Adrenal gland (tissue), 12 donors: Measurements from ENCODE around the gene MEIOSIN. TPM values are rescaled to one million over a fixed set of nuclear protein-coding genes. Genes with fewer than 3 reads are reported as not detected.
A peak's percentile ranks its signal among the peaks of the same experiment; 100 is the strongest.

Experiments used
- DNase-seq, 7 donors: peaks; one replicate each; pipeline ENCODE4 v3.0.0-alpha.2; 2019 to 2020
- H3K27ac ChIP-seq, 5 donors: fragments of 200-600 bp; sonication (generic) in 4 of 5; 1 replicate in 3 of 5; 2 replicates in 2 of 5; pipeline versions ENCODE4 v1.5.1 to v1.8.0; 2016 to 2020; ENCODE audit warnings: mild to moderate bottlenecking in 1 of 5
- H3K27me3 ChIP-seq: fragments of 200-600 bp; 2 replicates; pipeline ENCODE4 v1.8.0; 2021
- H3K36me3 ChIP-seq, 2 donors: fragments of 200-600 bp; replicated peaks in 1 of 2; 1 replicate in 1 of 2; 2 replicates in 1 of 2; pipeline versions ENCODE4 v1.5.1 to v1.8.0; 2018 to 2022
- H3K4me1 ChIP-seq, 2 donors: fragments of 200-600 bp; replicated peaks in 1 of 2; 1 replicate in 1 of 2; 2 replicates in 1 of 2; pipeline versions ENCODE4 v1.5.1 to v1.8.0; 2018 to 2021
- H3K4me3 ChIP-seq, 4 donors: fragments of 200-600 bp; sonication (generic) in 3 of 4; one replicate each; pipeline ENCODE4 v1.5.1; 2016 to 2018
- H3K9me3 ChIP-seq, 3 donors: fragments of 200-600 bp; sonication (generic) in 1 of 3; replicated peaks in 1 of 3; 1 replicate in 2 of 3; 2 replicates in 1 of 3; pipeline versions ENCODE4 v1.5.1 to v1.8.0; 2016 to 2021
- CTCF ChIP-seq, 6 experiments: fragments of 450-650 bp in 4 of 6; fragments of 200-600 bp in 2 of 6; sonication (generic) in 1 of 6; IDR thresholded peaks; 1 replicate in 5 of 6; 2 replicates in 1 of 6; pipeline versions ENCODE4 v1.5.1 to v1.8.0; 2016 to 2021; ENCODE audit warnings: antibody characterized with exemption in 6 of 6, mild to moderate bottlenecking in 2 of 6, moderate library complexity in 1 of 6
- POLR2A ChIP-seq, 2 donors: fragments of 450-650 bp; IDR thresholded peaks; one replicate each; pipeline ENCODE4 v1.6.1; 2017; ENCODE audit warnings: antibody characterized with exemption in 2 of 2, mild to moderate bottlenecking in 2 of 2, moderate library complexity in 1 of 2
- WGBS, 4 donors: extraction: QIAGEN DNeasy Blood & Tissue Kit in 2 of 4; methylation state at CpG; one replicate each; pipeline versions ENCODE4 v1.1.5 to v1.1.7; 2013 to 2017; 5-methylcytosine and 5-hydroxymethylcytosine counted together
- intact Hi-C, 2 donors: fragments of 100-400 bp; cut with DNase I; formaldehyde crosslinking; loops; one replicate each; pipeline versions ENCODE4 v1.14.1 to v1.15.0; 2022 to 2023
- polyA plus RNA-seq, 3 donors: library from polyadenylated mRNA; stranded (reverse); fragments of 200-250 nt in 2 of 3; fragments of 350-450 nt in 1 of 3; fragmentation: Illumina TruSeq in 1 of 3; extraction: RNeasy Lipid Tissue Mini Kit (QIAGEN cat#74804) in 1 of 3; gene quantifications; one replicate each; pipeline ENCODE4 v1.2.3, GENCODE V29; 2013 to 2014
- total RNA-seq, 9 donors: library from RNA; depleted of rRNA in 4 of 9; stranded (reverse); fragments of >200 nt in 4 of 9; fragments of 120-200 nt in 1 of 9; fragmentation: NEBNext Ultra II Directional in 1 of 9; extraction: Animal tissue kit (Norgen Biotek cat#: 25700) in 1 of 9; gene quantifications; one replicate each; pipeline versions ENCODE4 v1.1.0 to v1.2.4, GENCODE V29; 2013 to 2023
- donor health status: healthy with polysubstance abuse.
- donor health status: Bipolar disorder and iron deficiency.
- donor health status: DM: yes; HTN: yes; CAD: no.
- donor health status: DM: no; HTN: no; CAD: no.
- donor health status: DM: no; HTN: no; CAD: no.
- donor health status: DM: yes; HTN: yes; CAD: no.

The MEIOSIN gene
- total and polyA plus RNA-seq, 12 donors = 0.03 to 0.06 (median 0.05) TPM; not detected in 9

- peaks cover 0 to 30% of the 10 kb centered on the region in 2 donors for H3K36me3 ChIP-seq
- peak in 2 of 7 donors; percentile 35 to 44 for DNase-seq
These were observed 44.9 kb downstream of the MEIOSIN start for GRCh38 chr19:45778010-45778661.

GRCh38 chr19:45779231-45780145 is 46.2 kb downstream of the MEIOSIN start:
- Histone ChIP-seq H3K4me1 (peaks cover 35 to 41% of the 10 kb centered on the region in 2 donors), H3K27ac (peak overlapping the region in 4 of 5 donors; percentile 35 to 96 (median 90)), H3K4me3 (peak overlapping the region in 1 of 4 donors; percentile 61), H3K9me3 (no peaks in the 10 kb centered on the region), H3K27me3 (no peaks in the 10 kb centered on the region), H3K36me3 (peaks cover 0 to 29% of the 10 kb centered on the region in 2 donors)
- TF ChIP-seq POLR2A (IDR thresholded peaks at IDR 0.05) = peak in 1 of 2 donors; percentile 6
- TF ChIP-seq CTCF (IDR thresholded peaks at IDR 0.05) = peak in 5 of 6 experiments; percentile 49 to 72 (median 56)
- intact Hi-C loops = no loop called here
- peak; percentile 92 to 97 (median 94) for DNase-seq
- WGBS, 4 donors = 13 to 35% (median 20%) methylated on average over 34 to 48 of the region's 48 CpGs

More at GRCh38 chr19:45778010-45778661, 44.9 kb downstream of the MEIOSIN start:
- TF ChIP-seq CTCF (IDR thresholded peaks at IDR 0.05) = no peak
- no peak for TF ChIP-seq POLR2A (IDR thresholded peaks at IDR 0.05)
- Histone ChIP-seq H3K27ac (no peak overlapping the region), H3K4me3 (no peak overlapping the region), H3K9me3 (no peaks in the 10 kb centered on the region), H3K4me1 (peaks cover 30 to 32% of the 10 kb centered on the region in 2 donors), H3K27me3 (no peaks in the 10 kb centered on the region)
- WGBS, 4 donors = 90 to 97% (median 95%) methylated on average over 18 to 28 of the region's 28 CpGs
- intact Hi-C loops = no loop called here

- TF ChIP-seq CTCF (IDR thresholded peaks at IDR 0.05) (no peak), POLR2A (IDR thresholded peaks at IDR 0.05) (no peak)
- WGBS, 4 donors = 17 to 57% (median 33%) methylated on average over 2 to 4 of the region's 4 CpGs
- Histone ChIP-seq H3K9me3 (no peaks in the 10 kb centered on the region), H3K36me3 (peaks cover 0 to 23% of the 10 kb centered on the region in 2 donors), H3K4me1 (peaks cover 35 to 41% of the 10 kb centered on the region in 2 donors), H3K4me3 (peak overlapping the region in 2 of 4 donors; percentile 1 to 61), H3K27ac (peak overlapping the region in 4 of 5 donors; percentile 35 to 96 (median 90)), H3K27me3 (no peaks in the 10 kb centered on the region)
- intact Hi-C loops = no loop called here
- peak in 1 of 7 donors; percentile 37 for DNase-seq
These were observed 46.9 kb downstream of the MEIOSIN start for GRCh38 chr19:45780146-45780447.
